ENCODE measurements around the gene EML6. TPM values are rescaled to one million over a fixed set of nuclear protein-coding genes. Genes with fewer than 3 reads are reported as not detected.

EML6 gene
- total and polyA plus RNA-seq, 2 of the 13 experiments (the other 11 are each of a cell fraction or from before 2014, with no cell fraction given) = 17.2 to 32.4 TPM

DNA sequence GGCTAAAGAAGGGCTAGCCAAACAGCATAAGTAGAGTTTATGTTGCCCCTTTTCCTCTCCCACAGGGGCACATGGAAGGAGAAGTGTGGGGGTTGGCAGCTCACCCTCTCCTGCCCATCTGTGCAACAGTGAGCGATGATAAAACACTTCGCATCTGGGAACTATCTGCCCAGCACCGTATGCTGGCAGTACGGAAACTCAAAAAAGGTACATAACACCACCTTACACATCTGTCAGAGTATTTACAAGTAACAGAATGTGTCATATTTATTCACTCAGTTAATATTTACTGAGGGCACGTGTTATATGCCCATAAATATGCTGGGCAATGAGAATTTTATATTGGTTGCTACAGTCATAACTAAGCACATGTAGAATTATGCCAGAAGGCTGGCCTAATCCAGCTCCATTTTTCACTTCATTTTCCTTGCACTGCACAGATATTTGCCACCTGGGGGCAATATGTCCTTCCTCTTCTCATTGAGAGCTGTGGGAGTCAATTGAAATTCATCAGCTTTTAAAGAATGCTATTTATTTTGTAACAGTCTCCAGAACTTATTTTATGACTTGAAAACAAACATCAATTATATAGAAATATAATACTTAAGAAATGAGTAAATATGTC, 176.2 kb downstream of the EML6 start:
- no peak overlapping the region for H3K4me2 ChIP-seq (ENCODE audit: low read depth, low read length)
- H3K4me1 ChIP-seq (ENCODE audit: insufficient read depth, low read length) = peaks cover 18% of the 10 kb centered on the region
- no peak overlapping the region for H3K9ac ChIP-seq (ENCODE audit: insufficient read depth, low read depth, low read length)
- CTCF ChIA-PET (ENCODE audit: low intra/inter-chr PET ratio, low total read pairs) = interaction anchor here (2.0 kb wide), 1 partner anchor 269 kb away, joined by 11 read pairs; no protein-coding TSS in a partner anchor
- H4K20me1 ChIP-seq (ENCODE audit: insufficient read depth, low read length) = no peaks in the 10 kb centered on the region
- POLR2A ChIA-PET = no interaction called here
- in situ Hi-C loops (cut with HindIII; ENCODE audit: extremely low pct_ligation_motif_present, low pct_unique_long_range_greater_than_20kb) = no loop called here
- H3K27me3 ChIP-seq (ENCODE audit: control insufficient read depth in 1 of 2, insufficient read depth in 2 of 2, low read length in 2 of 2) = no peaks in the 10 kb centered on the region
- H2AFZ ChIP-seq (ENCODE audit: low read length) = no peak overlapping the region
- DNase-seq (ENCODE audit: low spot score) (peak; percentile 55), ATAC-seq (peak; percentile 81), FAIRE-seq (peak; percentile 53)
- H3K4me3 ChIP-seq (replicated peaks in 1 of 3; ENCODE audit: insufficient read depth in 1 of 3, low read depth in 2 of 3, low read length in 3 of 3) = no peak overlapping the region
- no peak overlapping the region for H3K27ac ChIP-seq (ENCODE audit: extremely low read length, insufficient read depth, low read length)
- WGBS (ENCODE audit: low lambda C conversion rate) = 82% methylated on average over 5 of the region's 5 CpGs
- peaks cover 6% of the 10 kb centered on the region; the same call in 1 of the 2 replicates for H3K9me3 ChIP-seq (ENCODE audit: low read length)
- H3K36me3 ChIP-seq (replicated peaks in 1 of 2; ENCODE audit: control insufficient read depth in 1 of 2, insufficient read depth in 2 of 2, low read length in 2 of 2) = peaks cover 0 to 10% of the 10 kb centered on the region in 2 experiments; a peak in 1 of 5 replicates
- no peaks in the 10 kb centered on the region for H3K79me2 ChIP-seq (ENCODE audit: insufficient read depth, low read length)
- BruUV-seq (replicated peaks) = no TSS peak
- intact Hi-C loops (cut with micrococcal nuclease; ENCODE audit: unreplicated experiment) = loop anchor here (1.0 to 2.0 kb wide), 2 partner anchors 113 to 269 kb away; no protein-coding TSS in a partner anchor
- TF ChIP-seq KDM4B (CRISPR knock-in tag; IDR thresholded peaks at IDR 0.05) = no peak
- TF ChIP-seq SP1 (IDR thresholded peaks at IDR 0.05) = no peak
- 0 out of 2 replicates have a peak, but pooled peaks have one; percentile 13 for TF ChIP-seq SP1 (CRISPR knock-in tag; IDR thresholded peaks at IDR 0.05)
- no peak for TF ChIP-seq BRCA1 (CRISPR knock-in tag; IDR thresholded peaks at IDR 0.05)
- TF ChIP-seq FUBP1 (CRISPR knock-in tag; IDR thresholded peaks at IDR 0.05; ENCODE audit: borderline replicate concordance) = no peak
- no peak for TF ChIP-seq FOXP1 (IDR thresholded peaks at IDR 0.05)
- no peak for TF ChIP-seq FOXP1 (CRISPR knock-in tag; IDR thresholded peaks at IDR 0.05)
- TF ChIP-seq NFATC3 (CRISPR knock-in tag; IDR thresholded peaks at IDR 0.05) = no peak
- TF ChIP-seq SATB2 (CRISPR knock-in tag; IDR thresholded peaks at IDR 0.05) = no peak
- TF ChIP-seq AGO1 (IDR thresholded peaks at IDR 0.05; ENCODE audit: low read depth, low read length, poor library complexity, severe bottlenecking) = no peak
- TF ChIP-seq, protein P1, sequence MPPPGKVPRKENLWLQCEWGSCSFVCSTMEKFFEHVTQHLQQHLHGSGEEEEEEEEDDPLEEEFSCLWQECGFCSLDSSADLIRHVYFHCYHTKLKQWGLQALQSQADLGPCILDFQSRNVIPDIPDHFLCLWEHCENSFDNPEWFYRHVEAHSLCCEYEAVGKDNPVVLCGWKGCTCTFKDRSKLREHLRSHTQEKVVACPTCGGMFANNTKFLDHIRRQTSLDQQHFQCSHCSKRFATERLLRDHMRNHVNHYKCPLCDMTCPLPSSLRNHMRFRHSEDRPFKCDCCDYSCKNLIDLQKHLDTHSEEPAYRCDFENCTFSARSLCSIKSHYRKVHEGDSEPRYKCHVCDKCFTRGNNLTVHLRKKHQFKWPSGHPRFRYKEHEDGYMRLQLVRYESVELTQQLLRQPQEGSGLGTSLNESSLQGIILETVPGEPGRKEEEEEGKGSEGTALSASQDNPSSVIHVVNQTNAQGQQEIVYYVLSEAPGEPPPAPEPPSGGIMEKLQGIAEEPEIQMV (CRISPR knock-in tag; IDR thresholded peaks at IDR 0.05; ENCODE audit: low read depth) = no peak
- TF ChIP-seq, protein P2, sequence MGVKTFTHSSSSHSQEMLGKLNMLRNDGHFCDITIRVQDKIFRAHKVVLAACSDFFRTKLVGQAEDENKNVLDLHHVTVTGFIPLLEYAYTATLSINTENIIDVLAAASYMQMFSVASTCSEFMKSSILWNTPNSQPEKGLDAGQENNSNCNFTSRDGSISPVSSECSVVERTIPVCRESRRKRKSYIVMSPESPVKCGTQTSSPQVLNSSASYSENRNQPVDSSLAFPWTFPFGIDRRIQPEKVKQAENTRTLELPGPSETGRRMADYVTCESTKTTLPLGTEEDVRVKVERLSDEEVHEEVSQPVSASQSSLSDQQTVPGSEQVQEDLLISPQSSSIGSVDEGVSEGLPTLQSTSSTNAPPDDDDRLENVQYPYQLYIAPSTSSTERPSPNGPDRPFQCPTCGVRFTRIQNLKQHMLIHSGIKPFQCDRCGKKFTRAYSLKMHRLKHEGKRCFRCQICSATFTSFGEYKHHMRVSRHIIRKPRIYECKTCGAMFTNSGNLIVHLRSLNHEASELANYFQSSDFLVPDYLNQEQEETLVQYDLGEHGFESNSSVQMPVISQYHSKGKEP (CRISPR knock-in tag; IDR thresholded peaks at IDR 0.05) = no peak
- TF ChIP-seq, protein P3, sequence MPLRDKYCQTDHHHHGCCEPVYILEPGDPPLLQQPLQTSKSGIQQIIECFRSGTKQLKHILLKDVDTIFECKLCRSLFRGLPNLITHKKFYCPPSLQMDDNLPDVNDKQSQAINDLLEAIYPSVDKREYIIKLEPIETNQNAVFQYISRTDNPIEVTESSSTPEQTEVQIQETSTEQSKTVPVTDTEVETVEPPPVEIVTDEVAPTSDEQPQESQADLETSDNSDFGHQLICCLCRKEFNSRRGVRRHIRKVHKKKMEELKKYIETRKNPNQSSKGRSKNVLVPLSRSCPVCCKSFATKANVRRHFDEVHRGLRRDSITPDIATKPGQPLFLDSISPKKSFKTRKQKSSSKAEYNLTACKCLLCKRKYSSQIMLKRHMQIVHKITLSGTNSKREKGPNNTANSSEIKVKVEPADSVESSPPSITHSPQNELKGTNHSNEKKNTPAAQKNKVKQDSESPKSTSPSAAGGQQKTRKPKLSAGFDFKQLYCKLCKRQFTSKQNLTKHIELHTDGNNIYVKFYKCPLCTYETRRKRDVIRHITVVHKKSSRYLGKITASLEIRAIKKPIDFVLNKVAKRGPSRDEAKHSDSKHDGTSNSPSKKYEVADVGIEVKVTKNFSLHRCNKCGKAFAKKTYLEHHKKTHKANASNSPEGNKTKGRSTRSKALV (CRISPR knock-in tag; IDR thresholded peaks at IDR 0.05) = no peak
- no peak for TF ChIP-seq JUND (CRISPR knock-in tag; IDR thresholded peaks at IDR 0.05)
- TF ChIP-seq ZFY (CRISPR knock-in tag; IDR thresholded peaks at IDR 0.05) = no peak
- peak; percentile 72 for TF ChIP-seq CTCF (CRISPR knock-in tag; IDR thresholded peaks at IDR 0.05)
- TF ChIP-seq ZNF614 (CRISPR knock-in tag; IDR thresholded peaks at IDR 0.05; ENCODE audit: borderline replicate concordance) = no peak
